Stimulated activated CD4-positive, alpha-beta T cell treated with anti-CD3 and anti-CD28 coated beads, Interleukin-4, amount 100 ng/mL, for 48 hours (primary cell): ENCODE measurements around the gene ASPDH.
A peak's percentile ranks its signal among the peaks of the same experiment; 100 is the strongest.

Experiments
- DNase-seq, 2 donors: peaks; one replicate each; pipeline ENCODE4 v3.0.0-alpha.2; 2020; ENCODE audit warnings: low read depth in 2 of 2

ASPDH gene

DNA sequence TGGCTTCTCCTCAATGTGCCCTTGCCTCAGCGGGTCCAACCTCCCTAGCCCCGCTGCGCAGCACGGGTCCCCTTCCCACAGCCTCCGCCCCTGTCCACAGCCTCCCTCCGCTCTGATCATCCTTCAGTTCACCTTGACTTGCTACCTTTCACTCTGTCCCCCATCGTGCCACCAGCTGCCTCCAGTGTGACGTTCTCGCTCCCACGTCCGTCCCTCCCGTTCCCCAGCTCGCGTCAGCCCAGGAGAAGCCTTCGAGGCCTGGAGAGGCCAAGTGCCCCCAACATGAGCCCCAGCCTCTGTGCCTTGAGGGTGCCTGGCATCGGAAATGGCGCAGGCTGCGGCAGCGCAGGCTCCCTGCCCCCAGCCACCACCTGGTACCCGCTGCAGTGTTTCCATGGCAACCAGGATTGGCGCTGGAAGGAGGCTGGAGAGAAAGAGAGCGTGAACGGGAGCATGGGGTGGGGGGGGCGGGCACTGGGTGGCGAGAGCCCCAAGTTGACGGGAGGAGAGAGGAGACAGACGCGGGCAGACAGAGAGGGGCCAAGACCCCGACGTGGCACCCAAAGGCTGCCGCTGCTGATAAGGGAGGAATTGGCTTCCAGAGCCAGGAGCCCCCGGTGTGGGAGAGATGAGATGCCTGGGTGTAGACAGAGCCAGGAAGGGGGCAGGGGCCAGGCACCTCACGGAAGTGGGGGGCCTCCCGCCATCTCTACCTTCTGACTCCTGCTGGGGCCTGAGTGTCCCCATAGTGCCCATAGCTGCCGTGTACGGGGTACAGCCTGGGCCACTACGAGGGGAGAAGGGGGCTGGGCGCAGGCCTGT lies 844 bp upstream of the ASPDH start:
- DNase-seq = no peak

DNA sequence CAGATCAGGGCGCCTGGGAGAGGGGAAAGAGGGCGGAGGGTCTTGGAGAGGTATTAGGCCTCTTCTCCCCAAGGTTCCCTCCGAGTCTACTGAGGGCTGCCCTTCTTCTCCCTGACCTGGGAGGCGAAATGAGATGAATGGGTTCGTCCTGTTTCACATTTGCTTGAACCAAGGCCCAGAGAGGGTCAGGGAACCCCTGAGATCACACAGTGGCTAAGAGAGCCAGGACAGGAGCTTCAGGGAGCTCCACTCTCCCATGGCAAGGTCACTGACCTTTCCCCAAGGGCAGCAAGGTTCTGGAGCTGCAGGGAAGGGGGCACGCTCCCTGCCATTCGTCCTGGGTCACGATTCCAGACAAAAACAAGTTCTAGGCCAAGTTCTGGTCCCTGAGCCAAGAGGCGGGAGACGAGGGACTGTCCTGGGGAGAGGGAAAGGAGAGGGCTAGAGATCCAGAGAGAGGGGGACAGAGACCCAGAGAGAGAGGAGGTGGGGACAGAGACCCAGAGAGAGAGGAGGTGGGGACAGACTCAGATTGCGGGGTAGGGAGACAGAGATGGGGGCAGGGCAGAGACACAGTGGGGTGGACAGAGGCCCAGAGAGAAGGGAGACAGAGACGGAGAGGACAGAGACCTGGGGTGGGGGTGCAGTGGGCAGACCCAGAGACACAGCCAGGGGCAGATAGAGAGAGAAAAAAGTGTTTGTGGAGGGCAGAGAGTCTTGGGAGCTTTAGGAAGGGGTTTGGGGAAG lies 541 bp downstream of the ASPDH start:
- DNase-seq = no peak

DNA sequence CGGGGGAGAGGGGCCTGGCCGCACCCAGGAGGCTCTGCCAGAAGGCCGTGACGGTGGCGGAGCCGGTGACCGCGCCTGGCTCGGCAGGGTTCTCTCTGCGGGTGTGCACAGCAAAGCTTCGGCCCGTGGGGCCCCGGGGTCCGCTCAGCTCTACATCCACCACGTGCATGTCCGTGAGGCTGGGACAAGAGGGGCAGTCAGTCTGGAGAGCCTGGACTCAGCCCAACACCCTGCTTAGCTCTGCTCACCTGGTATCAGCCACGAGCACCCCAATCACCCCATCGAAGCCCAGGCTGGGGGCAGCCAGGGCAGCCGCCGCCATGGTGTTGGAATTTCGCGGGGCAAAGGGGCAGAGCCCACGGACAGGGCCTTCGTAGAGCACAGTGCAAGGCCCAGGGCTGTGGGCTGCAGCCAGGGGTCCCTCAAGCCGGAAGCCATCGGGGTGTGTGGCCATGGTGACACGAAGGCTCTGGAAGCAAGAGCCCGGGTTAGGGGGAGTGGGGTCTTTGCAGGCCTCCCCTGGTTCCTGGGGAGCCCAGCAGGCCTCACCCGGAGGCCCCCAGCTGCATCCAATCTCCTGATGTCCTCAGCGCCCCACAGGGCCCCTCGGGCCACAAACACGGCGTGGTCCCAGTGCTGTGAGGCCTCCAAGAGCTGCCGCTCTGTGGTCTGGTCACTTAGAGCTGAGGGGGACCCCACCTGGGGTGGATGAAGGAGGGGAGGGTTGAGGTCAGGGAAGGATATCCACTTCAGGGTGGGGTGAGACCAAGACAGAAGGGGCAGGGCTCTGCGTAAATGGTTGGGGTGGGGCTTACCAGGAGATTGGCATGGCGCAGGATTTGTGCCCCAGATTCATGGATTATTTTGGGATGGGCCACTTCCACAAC lies 1.4 kb downstream of the ASPDH start:
- no peak for DNase-seq

DNA sequence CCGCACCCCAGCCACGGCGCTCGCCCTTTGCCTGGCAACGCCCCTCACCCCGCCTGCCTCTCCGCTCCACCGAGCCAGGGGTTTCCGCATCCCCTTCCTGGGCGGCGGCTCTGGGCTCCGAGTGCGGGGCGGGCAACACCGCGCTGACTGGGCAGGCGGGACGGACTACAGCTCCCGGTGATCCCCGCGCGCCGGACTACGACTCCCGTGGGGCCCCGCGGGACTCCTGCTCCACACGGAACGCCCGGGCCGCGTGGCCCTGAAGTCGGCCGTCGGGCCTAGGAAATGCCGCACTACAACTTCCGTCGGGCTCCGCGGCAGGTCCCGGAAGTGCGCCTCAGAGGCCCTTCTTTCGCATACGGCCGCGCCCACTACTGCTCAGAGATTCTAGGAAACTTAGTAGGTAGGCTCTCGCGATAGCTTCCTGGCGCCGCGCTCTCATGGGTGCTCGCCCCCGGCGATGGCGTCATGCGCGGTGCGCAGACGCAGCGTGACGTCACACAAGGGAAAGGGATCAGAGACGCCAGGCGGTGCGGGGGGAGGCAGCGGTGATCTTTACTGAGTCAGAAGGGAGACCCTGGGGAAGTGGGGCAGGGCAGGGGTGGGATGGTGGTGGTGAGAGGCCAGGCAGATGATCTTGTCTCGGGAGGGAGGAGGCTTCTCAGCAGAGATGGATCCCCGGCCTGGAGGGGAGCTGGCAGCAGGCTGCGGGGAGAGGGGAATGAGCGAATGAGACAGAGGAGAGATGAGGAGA lies 2.5 kb downstream of the ASPDH start, which contains the start of gene JOSD2:
Gene JOSD2, minus strand, starts transcription at position 123 of the 754 bp plus-strand sequence. CDS start 760 bp downstream, outside the sequence.
- DNase-seq = peak; percentile 92 to 96

DNA sequence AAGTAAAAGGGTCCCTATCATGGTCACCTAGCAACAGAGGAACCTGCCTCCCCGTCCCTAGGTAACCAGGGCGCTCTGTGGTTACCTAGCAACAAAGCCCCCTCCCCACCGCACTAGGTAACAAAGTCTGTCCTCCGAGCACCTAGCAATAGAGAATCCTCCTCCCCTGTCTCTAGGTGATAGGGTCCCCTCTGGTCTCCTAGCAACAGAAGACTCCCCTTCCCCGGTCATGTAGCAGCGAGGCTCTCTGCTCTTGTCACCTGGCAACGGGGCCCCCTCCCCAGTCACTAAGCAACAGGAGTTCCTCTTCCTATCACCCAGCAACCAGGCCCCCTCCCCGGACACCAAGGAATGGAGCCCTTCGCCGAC lies 3.0 kb downstream of the ASPDH start:
- DNase-seq = no peak

DNA sequence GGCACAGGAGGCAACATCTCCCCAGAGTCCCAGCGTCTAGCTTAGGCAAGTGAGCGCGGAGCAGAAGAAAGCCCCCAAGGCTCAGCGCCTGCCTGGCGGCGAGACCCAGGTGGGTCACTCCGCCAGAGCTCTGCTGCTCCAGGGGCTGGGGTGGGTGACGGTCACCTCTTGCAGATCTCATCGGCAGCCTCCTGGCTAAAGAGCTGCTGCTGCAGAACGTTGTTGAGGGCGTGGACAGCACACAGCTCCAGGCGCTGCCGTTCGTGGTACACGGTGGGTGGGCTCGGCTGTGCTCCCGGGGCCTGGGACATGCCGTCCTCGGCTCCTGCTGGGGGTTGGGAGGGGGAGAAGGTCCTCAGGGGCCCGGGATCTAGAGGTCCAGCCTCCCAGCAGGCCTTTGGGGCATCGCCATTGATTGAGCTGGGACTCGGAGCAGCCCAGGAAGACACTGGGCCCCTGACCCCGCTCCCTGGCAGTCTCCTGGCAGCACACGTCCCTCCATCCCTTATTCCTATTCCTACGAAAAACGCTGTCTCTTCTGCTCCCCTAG lies 3.5 kb downstream of the ASPDH start:
- DNase-seq = no peak

DNA sequence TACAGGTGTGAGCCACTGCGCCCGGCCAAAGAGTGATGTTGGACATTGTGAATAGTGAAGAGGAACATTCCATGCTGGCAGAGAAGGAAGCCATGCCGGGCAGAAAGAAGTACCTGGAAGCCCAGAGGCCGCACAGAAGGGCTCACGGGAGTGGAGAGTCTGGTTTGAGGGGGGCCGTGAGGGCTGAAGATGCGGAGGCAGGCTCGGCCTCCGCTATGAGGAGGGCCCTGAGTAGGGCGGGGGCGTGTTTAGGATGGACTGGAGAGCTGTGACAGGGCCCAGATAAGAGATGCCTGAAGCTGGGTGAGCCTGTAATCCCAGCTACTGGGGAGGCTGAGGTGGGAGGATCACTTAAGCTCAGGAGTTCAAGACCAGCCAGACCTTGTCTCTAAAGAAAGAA lies 4.3 kb downstream of the ASPDH start:
- DNase-seq = no peak

DNA sequence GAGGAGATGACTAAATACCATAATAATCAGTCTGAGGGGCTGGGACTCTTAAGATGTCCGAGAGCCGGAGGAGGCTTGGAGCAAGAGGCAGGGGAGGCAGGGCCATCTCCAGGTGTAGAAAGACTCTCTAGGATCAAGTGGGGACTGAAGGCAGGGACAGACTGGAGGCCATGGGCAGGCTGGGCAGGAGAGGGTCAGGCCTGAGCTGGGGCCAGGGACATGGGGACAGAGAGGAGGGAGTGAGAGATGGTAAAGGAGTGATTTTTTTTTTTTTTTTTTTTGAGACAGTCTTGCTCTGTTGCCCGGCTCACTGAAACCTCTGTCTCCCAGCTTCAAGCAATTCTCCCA lies 4.9 kb downstream of the ASPDH start:
- no peak for DNase-seq

DNA sequence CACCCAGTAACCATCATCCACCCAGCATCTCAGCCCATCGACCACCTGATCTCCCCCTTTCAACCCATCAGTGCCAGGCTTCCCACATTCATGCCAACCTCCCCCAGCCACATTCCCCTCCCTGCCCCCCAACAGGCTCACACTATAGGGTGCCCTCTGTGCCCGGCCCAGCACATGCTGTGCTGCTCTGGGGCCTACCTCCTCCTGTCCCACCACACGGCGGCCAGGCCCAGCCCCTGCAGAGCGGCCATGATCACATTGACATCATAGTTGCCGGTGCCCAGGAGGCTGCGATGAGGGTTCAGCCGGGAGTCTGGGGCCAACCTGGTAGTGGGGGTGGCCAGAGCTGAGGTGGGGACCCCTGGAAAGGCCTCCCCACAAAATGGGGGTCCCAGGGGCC lies 6.3 kb downstream of the ASPDH start:
- no peak for DNase-seq

DNA sequence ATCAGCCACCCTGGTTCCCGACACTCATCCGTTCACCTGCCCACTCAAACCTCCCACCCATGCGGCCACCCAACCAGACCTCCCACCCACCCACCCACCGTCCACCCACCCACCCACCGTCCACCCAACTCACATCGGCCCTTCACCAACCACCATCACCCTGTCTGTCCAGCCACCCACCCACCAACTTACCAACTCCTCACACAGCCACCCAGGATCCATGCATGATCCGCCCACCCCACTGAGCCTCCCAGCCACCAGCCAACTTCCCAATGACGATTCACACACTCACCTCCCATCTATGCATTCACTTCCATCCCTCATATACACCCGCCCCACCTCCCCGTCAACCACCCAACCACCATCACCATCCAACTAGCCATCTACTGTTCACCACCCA lies 7.0 kb downstream of the ASPDH start:
- no peak for DNase-seq

DNA sequence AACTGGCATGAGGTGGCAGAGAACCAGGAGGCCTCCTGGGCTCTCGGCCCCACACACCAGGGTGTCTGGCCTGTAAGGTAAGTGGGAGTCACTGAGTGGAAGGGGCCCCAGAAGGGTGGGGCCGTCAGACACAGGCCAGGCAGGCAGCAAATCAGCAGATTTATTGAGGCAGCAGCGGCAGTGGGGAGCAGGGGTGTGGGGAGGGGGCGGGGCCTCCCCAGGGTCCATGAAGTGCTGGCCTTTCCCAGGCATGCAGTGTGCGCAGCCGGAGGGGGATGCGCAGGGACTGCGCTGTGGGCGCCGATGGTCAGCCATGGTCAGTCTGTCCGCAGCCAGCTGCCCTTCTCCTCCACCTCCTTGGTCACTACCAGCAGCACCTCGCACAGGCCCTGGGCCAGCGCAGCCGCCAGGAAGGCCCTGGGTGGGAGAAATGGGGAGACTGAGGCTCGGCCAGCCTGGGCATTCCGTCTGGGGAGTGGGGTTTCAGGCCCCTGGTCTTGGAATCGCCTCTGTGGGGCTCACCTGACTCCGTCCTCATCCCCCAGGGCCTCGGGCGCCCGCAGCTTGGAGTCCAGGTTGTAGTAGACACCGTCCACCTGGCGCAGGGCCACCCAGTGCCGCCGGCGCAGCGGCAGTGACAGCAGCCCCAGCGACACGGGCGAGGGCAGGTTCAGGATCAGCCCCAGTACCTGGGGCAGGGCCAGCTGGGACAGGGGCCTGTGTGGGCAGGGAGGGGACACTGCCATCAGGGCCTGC lies 7.7 kb downstream of the ASPDH start:
- no peak for DNase-seq

DNA sequence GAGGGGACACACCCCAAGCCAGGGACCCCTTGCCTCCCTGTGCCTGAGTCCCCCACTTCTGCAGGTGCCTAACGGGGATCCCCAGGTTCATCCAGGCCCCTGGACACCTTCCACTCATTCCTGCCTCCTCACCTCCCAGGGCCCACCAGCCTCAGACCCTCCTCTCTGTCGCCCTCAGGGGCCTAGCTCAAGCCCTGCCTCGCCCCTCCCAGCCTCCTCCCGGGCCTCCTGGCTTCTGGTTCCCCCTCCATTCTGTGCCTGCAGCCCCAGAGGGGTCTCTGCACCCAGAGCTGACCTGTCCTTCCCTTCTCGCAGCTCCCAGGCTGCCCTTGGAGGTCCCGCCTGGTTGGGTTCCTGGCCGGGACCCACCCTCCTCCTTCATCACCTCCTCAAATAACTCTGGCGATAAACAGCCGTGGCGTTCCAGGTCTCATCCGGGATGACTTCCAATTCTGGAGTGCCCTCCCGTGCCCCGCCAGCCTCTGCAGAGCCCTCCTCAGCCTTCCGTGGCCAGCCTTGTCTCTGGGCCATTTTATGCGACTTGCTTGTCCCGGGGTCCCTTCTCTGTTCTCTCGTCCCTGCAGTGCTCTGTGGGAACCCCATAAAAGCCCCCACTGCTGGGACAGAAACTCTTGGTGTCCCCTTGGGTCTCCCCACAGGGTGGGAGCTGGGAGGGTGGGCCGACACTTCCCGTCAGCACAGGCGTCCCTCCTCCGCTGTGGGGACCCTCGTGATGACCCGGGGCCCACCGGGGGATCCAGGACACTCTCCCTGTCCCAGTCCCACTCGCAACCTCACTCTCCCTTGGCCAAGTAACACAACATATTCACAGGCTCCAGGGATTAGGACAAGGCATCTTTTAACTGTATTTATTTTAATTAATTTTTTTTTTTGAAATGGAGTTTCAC lies 11.9 kb downstream of the ASPDH start:
- no peak for DNase-seq

DNA sequence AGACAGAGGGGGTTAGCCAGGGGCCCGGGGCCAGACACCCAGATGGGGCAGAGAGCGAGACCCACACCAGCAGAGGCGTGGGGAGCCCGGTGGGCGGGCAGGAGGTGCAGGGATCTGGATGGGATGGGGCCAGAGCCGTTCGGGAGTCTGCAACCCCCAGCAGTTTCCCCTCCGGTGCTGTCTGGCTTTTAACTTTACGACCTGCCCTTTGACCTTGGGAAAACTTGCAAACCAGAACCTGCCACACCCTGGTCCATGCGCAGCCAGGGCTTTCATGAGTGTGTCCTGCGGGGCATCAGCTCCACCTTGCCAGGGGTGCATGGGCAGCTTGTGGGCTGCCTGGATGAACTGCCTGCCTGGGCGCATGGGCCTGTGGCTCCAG lies 12.5 kb downstream of the ASPDH start:
- DNase-seq = no peak

DNA sequence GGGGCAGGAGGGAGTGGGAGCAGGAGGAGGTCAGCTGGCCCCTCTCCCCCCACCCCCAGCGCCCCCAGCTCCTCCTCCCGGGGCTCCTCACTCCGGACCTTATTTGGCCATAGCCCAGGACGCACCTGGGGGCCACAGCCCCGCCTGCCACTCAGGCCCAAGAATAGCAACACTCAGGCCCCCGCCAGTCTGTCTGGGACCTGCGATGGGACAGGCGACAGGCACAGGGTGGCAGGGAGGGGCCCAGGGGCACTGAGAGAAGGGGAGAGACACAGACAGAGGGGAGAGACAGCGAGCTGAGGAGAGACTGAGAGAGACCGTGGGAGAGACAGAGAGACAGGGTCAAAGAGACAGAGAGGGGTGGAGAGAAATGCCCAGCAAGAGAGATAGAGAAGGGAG lies 13.0 kb downstream of the ASPDH start:
- no peak for DNase-seq

DNA sequence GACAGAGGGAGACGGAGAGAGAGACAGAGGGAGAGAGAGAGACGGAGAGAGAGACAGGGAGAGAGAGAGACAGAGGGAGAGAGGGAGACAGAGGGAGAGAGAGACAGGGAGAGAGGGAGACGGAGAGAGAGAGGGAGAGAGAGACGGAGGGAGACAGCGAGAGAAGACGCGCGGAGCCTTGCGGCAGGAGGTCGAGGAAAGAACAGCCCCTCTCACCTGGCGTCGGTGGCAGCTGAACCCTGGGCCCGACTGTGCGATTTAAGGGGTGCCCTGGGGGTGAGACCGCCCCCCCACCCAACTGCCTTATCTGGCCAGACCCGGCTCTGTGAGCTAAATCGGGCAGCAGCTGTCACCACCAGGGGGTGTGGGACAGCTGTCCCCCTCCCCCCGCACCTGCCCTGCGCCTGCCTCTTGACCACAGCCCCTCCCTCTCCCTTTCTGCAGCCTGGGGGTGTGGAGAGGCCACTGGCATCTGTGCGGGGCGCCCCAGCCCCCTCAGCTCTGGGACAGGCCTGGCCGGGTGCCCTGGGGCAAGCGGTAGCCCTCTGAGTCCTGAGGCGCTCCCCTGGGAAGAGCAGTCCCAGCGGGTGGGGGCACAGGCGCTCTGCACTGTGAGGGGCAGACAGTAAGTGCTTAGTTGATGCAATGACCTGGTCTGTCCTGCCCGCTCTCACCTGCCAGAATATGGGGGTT lies 13.5 kb downstream of the ASPDH start:
- DNase-seq = no peak

DNA sequence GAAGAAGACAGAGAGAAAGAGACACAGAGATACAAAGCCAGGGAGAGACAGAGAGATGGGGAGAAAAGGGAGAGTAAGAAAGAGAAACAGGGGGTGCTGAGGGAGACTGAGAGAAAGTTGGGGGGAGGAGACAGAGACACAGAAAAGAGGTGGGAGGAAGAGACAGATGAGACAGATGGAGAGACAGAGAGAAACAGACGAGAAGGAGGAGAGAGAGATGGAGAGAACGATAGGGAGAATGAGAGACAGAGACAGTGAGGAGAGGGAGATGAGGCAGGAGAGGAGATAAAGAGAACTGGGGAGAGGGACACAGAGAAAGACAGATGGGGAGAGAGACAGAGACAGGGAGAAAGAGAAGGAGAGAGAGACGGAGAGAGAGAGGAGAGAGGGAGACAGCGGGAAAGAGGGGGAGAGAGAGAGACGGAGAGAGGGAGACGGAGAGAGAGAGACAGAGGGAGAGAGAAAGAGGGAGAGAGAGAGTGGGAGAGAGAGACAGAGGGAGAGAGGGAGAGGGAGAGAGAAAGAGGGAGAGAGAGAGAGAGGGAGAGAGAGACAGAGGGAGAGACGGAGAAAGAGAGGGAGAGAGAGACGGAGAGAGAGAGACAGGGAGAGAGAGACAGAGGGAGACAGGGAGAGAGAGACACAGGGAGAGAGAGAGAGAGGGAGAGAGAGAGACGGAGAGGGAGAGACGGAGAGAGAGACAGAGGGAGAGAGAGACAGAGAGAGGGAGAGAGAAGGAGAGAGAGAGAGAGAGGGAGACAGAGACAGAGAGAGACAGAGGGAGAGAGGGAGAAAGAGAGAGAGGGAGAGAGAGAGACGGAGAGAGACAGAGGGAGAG lies 15.3 kb downstream of the ASPDH start:
- no peak for DNase-seq

DNA sequence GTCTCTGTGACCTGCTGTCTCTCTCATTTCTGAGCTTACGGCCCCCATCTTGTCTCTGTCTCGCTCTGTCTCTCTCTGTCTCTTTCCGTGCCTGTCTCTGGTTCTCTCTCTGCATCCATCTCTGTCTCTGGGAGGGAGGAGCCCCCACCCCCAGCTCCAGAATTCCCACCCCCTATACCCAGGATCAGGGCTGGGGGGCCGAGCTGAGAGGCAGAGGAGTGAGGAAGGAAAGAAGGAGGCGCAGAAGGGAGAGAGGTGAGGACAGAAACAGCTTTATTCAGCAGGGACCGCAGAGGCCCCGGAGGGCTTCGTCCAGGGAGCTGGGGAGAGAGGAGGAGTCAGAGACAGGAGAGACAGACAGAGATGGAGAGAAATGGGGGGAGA lies 16.7 kb downstream of the ASPDH start:
- DNase-seq = no peak
